Nephron (organoid): Measurements from ENCODE around the gene LYPD8.
"Not testable (repeated sequence)": the region's sequence is repeated elsewhere in the genome, so short reads cannot be mapped to it uniquely, and the experiment has no call there.

Experiments used
- H3K27ac Mint-ChIP-seq, 3 experiments: 2 replicates each; pipeline ENCODE4 v1.8.0; 2020; ENCODE audit warnings: mixed read lengths in 3 of 3, mild to moderate bottlenecking in 2 of 3, moderate library complexity in 1 of 3
- H3K27me3 Mint-ChIP-seq: 2 replicates; pipeline ENCODE4 v1.8.0; 2021; ENCODE audit warnings: low read depth, mild to moderate bottlenecking, moderate library complexity, mixed read lengths
- H3K36me3 Mint-ChIP-seq: 2 replicates; pipeline ENCODE4 v1.8.0; 2020; ENCODE audit warnings: low read depth, mixed read lengths
- H3K4me1 Mint-ChIP-seq: 2 replicates; pipeline ENCODE4 v1.8.0; 2020; ENCODE audit warnings: mixed read lengths
- H3K4me3 Mint-ChIP-seq, 3 experiments: 2 replicates each; pipeline ENCODE4 v1.8.0; 2020; ENCODE audit warnings: mild to moderate bottlenecking in 3 of 3, mixed read lengths in 3 of 3, moderate library complexity in 2 of 3
- H3K9me3 Mint-ChIP-seq: 2 replicates; pipeline ENCODE4 v1.8.0; 2020; ENCODE audit warnings: mixed read lengths
- TF ChIP-seq, protein P1 (sequence below), 3 experiments: fragments of 200-600 bp; sonication (generic); IDR thresholded peaks; one replicate each; pipeline ENCODE4 v1.5.0; 2021; ENCODE audit warnings: antibody characterized with exemption in 3 of 3; ENCODE audit not compliant: unreplicated experiment in 3 of 3

The LYPD8 gene

DNA sequence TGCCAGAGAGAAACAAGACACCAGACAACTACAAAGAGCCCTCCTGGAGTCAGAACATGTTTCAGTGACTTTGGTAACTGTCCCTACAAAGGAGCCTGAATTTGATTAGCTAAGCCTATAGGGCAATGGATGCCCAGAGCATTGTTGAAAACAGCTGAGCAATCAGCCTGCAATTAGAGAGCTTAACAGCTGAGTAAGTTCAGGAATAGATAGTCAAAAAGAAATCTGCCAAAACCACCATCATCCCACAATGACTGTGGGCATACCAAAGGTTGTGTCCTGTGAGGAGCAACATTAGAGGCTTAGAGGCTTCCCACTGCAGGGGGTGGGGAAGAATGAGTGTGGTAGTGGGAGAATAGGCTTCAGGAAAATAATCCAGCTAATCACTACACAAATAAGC, 38.0 kb upstream of the LYPD8 start:
- TF ChIP-seq, protein P1, sequence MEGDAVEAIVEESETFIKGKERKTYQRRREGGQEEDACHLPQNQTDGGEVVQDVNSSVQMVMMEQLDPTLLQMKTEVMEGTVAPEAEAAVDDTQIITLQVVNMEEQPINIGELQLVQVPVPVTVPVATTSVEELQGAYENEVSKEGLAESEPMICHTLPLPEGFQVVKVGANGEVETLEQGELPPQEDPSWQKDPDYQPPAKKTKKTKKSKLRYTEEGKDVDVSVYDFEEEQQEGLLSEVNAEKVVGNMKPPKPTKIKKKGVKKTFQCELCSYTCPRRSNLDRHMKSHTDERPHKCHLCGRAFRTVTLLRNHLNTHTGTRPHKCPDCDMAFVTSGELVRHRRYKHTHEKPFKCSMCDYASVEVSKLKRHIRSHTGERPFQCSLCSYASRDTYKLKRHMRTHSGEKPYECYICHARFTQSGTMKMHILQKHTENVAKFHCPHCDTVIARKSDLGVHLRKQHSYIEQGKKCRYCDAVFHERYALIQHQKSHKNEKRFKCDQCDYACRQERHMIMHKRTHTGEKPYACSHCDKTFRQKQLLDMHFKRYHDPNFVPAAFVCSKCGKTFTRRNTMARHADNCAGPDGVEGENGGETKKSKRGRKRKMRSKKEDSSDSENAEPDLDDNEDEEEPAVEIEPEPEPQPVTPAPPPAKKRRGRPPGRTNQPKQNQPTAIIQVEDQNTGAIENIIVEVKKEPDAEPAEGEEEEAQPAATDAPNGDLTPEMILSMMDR (IDR thresholded peaks at IDR 0.05; ENCODE audit: unreplicated experiment in 3 of 3): no peak
- H3K27me3 Mint-ChIP-seq: no peaks in the 10 kb centered on the region
- H3K4me1 Mint-ChIP-seq: no peaks in the 10 kb centered on the region
- H3K4me3 Mint-ChIP-seq: no peak overlapping the region
- peaks cover 12% of the 10 kb centered on the region for H3K9me3 Mint-ChIP-seq
- no peak overlapping the region for H3K27ac Mint-ChIP-seq
- no peaks in the 10 kb centered on the region for H3K36me3 Mint-ChIP-seq

DNA sequence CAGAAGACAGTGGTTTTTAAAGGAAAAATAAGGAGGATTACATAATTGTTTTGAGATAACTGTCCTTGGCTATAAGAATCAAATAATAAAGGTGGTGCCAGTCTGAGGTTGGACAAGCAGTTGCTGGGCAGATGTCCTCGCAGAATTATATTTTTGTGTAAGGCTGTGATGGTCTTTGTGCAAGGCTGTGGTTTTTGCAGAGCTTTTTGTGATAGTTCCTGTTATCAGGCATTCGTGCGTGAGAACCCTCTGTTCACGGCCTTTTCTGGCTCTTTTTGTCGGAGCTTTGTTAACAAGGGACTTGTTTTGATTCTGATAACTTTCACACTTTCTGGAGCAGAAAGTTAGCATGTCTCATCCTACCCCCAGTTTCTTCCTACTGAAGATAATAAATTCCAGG, 36.8 kb upstream of the LYPD8 start:
- H3K4me3 Mint-ChIP-seq: no peak overlapping the region
- H3K36me3 Mint-ChIP-seq: no peaks in the 10 kb centered on the region
- H3K27ac Mint-ChIP-seq: no peak overlapping the region
- TF ChIP-seq, protein P1 (IDR thresholded peaks at IDR 0.05; ENCODE audit: unreplicated experiment in 3 of 3): no peak
- no peaks in the 10 kb centered on the region for H3K27me3 Mint-ChIP-seq
- H3K4me1 Mint-ChIP-seq: no peaks in the 10 kb centered on the region
- H3K9me3 Mint-ChIP-seq: peaks cover 12% of the 10 kb centered on the region

DNA sequence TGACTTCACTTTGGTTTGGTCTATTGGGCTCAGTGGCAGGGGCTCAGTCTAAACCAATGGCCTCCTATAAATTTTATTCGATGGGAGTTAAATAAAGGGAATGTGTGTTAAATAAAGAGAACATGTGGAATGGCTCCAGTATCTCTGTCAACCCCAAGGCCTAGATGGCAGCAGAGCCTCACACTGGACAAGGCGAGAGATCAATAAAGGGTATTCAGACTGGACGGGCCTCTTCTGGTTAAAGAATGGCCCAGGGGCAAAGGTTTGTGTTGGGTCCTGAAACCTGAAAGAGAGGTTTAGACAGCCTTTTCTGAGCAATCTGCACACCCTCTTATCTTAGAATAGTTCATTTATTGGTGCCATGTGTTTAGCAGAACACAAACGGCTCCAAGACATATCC, 35.5 kb upstream of the LYPD8 start:
- Mint-ChIP-seq H3K4me3 (no peak overlapping the region), H3K27me3 (no peaks in the 10 kb centered on the region), H3K4me1 (no peaks in the 10 kb centered on the region), H3K36me3 (no peaks in the 10 kb centered on the region), H3K27ac (no peak overlapping the region), H3K9me3 (peaks cover 11% of the 10 kb centered on the region)
- TF ChIP-seq, protein P1 (IDR thresholded peaks at IDR 0.05; ENCODE audit: unreplicated experiment in 3 of 3): no peak

DNA sequence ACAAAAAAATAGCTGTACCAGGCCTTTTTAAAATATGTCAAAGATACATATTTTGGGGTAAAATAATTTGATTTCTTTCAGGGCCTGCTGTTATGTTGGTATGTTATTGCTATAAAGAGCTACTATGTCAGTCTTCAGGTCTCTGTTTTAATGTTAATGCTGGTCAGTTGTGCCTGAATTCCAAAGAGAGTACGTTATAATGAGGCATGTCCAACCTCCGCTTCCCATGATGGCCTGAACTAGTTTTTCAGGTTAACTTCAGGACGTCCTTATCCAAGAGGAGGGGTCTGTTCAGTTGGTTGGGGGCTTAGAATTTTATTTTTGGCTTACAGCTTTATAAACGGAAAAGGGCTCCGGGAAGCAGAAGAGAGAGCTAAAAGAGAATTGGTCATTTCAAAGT, 34.9 kb upstream of the LYPD8 start:
- Mint-ChIP-seq H3K4me3 (no peak overlapping the region), H3K27ac (no peak overlapping the region), H3K9me3 (peaks cover 10% of the 10 kb centered on the region), H3K36me3 (no peaks in the 10 kb centered on the region), H3K4me1 (no peaks in the 10 kb centered on the region), H3K27me3 (no peaks in the 10 kb centered on the region)
- TF ChIP-seq, protein P1 (IDR thresholded peaks at IDR 0.05; ENCODE audit: unreplicated experiment in 3 of 3): no peak

DNA sequence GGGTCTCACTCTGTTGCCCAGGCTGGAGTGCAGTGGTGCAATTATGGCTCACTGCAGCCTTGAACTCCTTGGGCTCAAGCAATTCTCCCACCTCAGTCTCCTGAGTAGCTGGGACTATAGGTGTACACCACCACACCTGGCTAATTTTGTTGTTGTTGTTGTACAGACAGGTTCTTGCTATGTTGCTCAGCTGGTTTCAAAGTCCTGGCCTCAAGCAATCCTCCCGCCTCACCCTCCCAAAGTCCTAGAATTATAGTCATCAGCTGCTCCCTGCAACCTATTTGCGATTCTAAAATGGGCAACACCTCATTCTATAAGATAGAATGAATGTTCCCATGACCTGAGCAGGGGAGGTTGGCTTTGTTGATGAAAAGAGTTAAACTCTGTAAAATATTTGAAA, 33.8 kb upstream of the LYPD8 start:
- H3K36me3 Mint-ChIP-seq, H3K4me1 Mint-ChIP-seq, H3K27me3 Mint-ChIP-seq, H3K9me3 Mint-ChIP-seq, H3K27ac Mint-ChIP-seq, H3K4me3 Mint-ChIP-seq: not testable (repeated sequence)

DNA sequence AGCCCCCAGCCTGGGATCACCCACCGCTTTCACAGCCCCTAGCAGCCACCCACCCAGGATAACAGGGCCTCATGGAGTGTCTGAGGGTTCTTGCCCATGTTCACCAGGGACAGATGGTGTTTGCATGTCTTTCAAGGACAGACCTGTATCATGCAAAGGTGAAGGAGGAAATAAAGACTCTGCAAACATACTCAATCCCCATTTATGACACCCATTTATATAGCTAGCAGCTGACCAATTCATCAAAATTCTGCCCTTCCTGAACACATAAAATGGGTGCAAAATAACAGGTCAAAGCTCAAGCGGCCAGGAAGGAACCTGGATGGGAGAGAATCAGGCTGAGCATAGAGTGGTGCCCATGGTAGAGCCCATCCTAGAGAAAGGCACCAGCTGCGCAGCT, 32.8 kb upstream of the LYPD8 start:
- TF ChIP-seq, protein P1 (IDR thresholded peaks at IDR 0.05; ENCODE audit: unreplicated experiment in 3 of 3): no peak
- Mint-ChIP-seq H3K4me3 (no peak overlapping the region), H3K9me3 (peaks cover 6% of the 10 kb centered on the region), H3K27me3 (no peaks in the 10 kb centered on the region), H3K27ac (no peak overlapping the region), H3K4me1 (no peaks in the 10 kb centered on the region), H3K36me3 (no peaks in the 10 kb centered on the region)

DNA sequence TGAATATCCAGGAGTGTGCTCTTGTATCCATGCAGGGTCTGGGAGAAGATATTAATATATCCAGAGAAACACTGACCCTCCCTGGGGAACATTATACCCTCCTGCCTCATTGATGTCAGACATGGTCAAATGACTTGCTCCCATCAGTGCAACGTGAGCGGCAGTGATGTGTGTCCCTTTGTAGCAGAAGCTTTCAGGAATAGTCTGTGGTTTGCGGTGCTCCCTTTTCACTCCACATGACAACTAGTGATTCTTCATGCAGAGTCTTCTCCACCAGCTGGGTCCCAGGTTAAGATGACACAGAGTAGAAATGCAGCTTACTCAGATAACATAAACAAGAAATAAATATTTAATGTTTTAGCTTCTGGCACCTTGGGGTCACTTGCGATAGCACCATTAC, 31.9 kb upstream of the LYPD8 start:
- H3K4me3 Mint-ChIP-seq: no peak overlapping the region
- TF ChIP-seq, protein P1 (IDR thresholded peaks at IDR 0.05; ENCODE audit: unreplicated experiment in 3 of 3): no peak
- peaks cover 6% of the 10 kb centered on the region for H3K9me3 Mint-ChIP-seq
- H3K4me1 Mint-ChIP-seq: no peaks in the 10 kb centered on the region
- H3K27ac Mint-ChIP-seq: no peak overlapping the region
- no peaks in the 10 kb centered on the region for H3K27me3 Mint-ChIP-seq
- H3K36me3 Mint-ChIP-seq: no peaks in the 10 kb centered on the region
